Psoas muscle (tissue), 8 donors: ENCODE data around the gene NR3C1. TPM values are rescaled to one million over a fixed set of nuclear protein-coding genes. Genes with fewer than 3 reads are reported as not detected.

Experiments used
- ATAC-seq, 4 donors: fragments of 200-7000 bp; cut with Tn5 transposase; one replicate each; pipeline ENCODE4 v1.9.1; 2020; ENCODE audit warnings: moderate library complexity in 3 of 4, mild to moderate bottlenecking in 2 of 4
- DNase-seq, 2 donors: peaks; one replicate each; pipeline ENCODE4 v3.0.0-alpha.2; 2020
- H3K27ac ChIP-seq: fragments of 200-600 bp; one replicate; pipeline ENCODE4 v1.8.0; 2022
- H3K27me3 ChIP-seq, 3 donors: fragments of 200-600 bp in 1 of 3; one replicate each; pipeline versions ENCODE4 v1.6.1 to v1.8.0; 2013 to 2022; ENCODE audit warnings: low read length in 2 of 3, mild to moderate bottlenecking in 2 of 3, moderate library complexity in 1 of 3; ENCODE audit not compliant: insufficient read depth in 3 of 3
- H3K36me3 ChIP-seq, 2 donors: fragments of 200-600 bp in 1 of 2; one replicate each; pipeline versions ENCODE4 v1.6.1 to v1.8.0; 2013 to 2022; ENCODE audit warnings: low read depth in 1 of 2, mild to moderate bottlenecking in 1 of 2, moderate library complexity in 1 of 2; ENCODE audit not compliant: insufficient read depth in 1 of 2
- H3K4me1 ChIP-seq: fragments of 200-600 bp; one replicate; pipeline ENCODE4 v1.8.0; 2022
- H3K4me3 ChIP-seq: fragments of 200-600 bp; one replicate; pipeline ENCODE4 v1.8.0; 2022; ENCODE audit warnings: mild to moderate bottlenecking
- H3K9me3 ChIP-seq: fragments of 200-600 bp; one replicate; pipeline ENCODE4 v1.8.0; 2022
- CTCF ChIP-seq: fragments of 200-600 bp; IDR thresholded peaks from one replicate; pipeline ENCODE4 v1.8.0; 2022; ENCODE audit warnings: antibody characterized with exemption
- WGBS, 3 donors: extraction: QIAGEN DNeasy Blood & Tissue Kit; methylation state at CpG; one replicate each; pipeline versions ENCODE4 v1.1.6 to v1.1.7; 2013; 5-methylcytosine and 5-hydroxymethylcytosine counted together
- intact Hi-C, 2 donors: fragments of 100-400 bp; cut with DNase I; formaldehyde crosslinking; loops; one replicate each; pipeline versions ENCODE4 v1.11.0 to v1.14.2; 2022
- polyA plus RNA-seq, 3 donors: library from polyadenylated mRNA; stranded (reverse); fragments of 200-250 nt; gene quantifications; one replicate each; pipeline ENCODE4 v1.2.3, GENCODE V29; 2013
- total RNA-seq, 4 donors: library from RNA; stranded (reverse); fragmentation: NEBNext Ultra II Directional in 2 of 4; extraction: Animal tissue kit (Norgen Biotek cat#: 25700) in 2 of 4; gene quantifications; one replicate each; pipeline versions ENCODE4 v1.2.1 to v1.2.4, GENCODE V29; 2021 to 2023
- donor health status: healthy with polysubstance abuse.
- donor health status: DM: no; HTN: no; CAD: no; lungs with moderate emphysema.
- donor health status: Bipolar disorder and iron deficiency.
- donor health status: healthy.
- donor health status: DM: yes; HTN: yes; CAD: no.
- donor health status: DM: no; HTN: no; CAD: no.
- donor health status: DM: no; HTN: no; CAD: no.
- donor health status: DM: yes; HTN: yes; CAD: no.

NR3C1 gene
- total and polyA plus RNA-seq, 7 donors = 16.5 to 89.7 (median 55.8) TPM

- ATAC-seq (no peak), DNase-seq (no peak)
- WGBS, 3 donors = 49 to 56% (median 52%) methylated on average over 3 of the region's 3 CpGs
- no peaks in the 10 kb centered on the region for H3K9me3 ChIP-seq
- no peak overlapping the region for H3K4me3 ChIP-seq
- H3K27ac ChIP-seq = no peak overlapping the region
- peaks cover 79% of the 10 kb centered on the region for H3K4me1 ChIP-seq
- intact Hi-C loops = loop anchor here in 1 of 2 donors (10.0 kb wide), 1 partner anchor 58 kb away; no protein-coding TSS in a partner anchor
- no peak for TF ChIP-seq CTCF
- H3K36me3 ChIP-seq = no peaks in the 10 kb centered on the region
- H3K27me3 ChIP-seq = no peaks in the 10 kb centered on the region
Observed at GRCh38 chr5:143373076-143373475, 30.4 kb downstream of the NR3C1 start.

- Histone ChIP-seq H3K4me3 (no peak overlapping the region), H3K27me3 (no peaks in the 10 kb centered on the region), H3K27ac (no peak overlapping the region), H3K4me1 (peaks cover 82% of the 10 kb centered on the region), H3K36me3 (no peaks in the 10 kb centered on the region), H3K9me3 (no peaks in the 10 kb centered on the region)
- 58 to 68% (median 60%) methylated on average over 4 of the region's 4 CpGs for WGBS, 3 donors
- TF ChIP-seq CTCF = no peak
- peak in 1 of 4 donors; percentile 30 for ATAC-seq
- intact Hi-C loops = loop anchor here in 1 of 2 donors (10.0 kb wide), 1 partner anchor 58 kb away; no protein-coding TSS in a partner anchor
- DNase-seq = no peak
Observed at GRCh38 chr5:143372187-143372829, 31.2 kb downstream of the NR3C1 start.

- DNase-seq = no peak
- no peaks in the 10 kb centered on the region for H3K9me3 ChIP-seq
- no peak overlapping the region for H3K27ac ChIP-seq
- no peaks in the 10 kb centered on the region for H3K27me3 ChIP-seq
- 46 to 62% (median 53%) methylated on average over 3 of the region's 3 CpGs for WGBS, 3 donors
- TF ChIP-seq CTCF = no peak
- H3K36me3 ChIP-seq = no peaks in the 10 kb centered on the region
- intact Hi-C loops = loop anchor here in 1 of 2 donors (10.0 kb wide), 1 partner anchor 56 kb away; no protein-coding TSS in a partner anchor
- no peak overlapping the region for H3K4me3 ChIP-seq
- ATAC-seq = no peak
- H3K4me1 ChIP-seq = peaks cover 75% of the 10 kb centered on the region
Observed at GRCh38 chr5:143370440-143370839, 33.0 kb downstream of the NR3C1 start.

GRCh38 chr5:143364061-143364460 lies 39.4 kb downstream of the NR3C1 start:
- no peaks in the 10 kb centered on the region for H3K9me3 ChIP-seq
- intact Hi-C loops = no loop called here
- no peaks in the 10 kb centered on the region for H3K27me3 ChIP-seq
- 79 to 83% (median 82%) methylated on average over 2 of the region's 2 CpGs for WGBS, 3 donors
- H3K4me1 ChIP-seq = peaks cover 67% of the 10 kb centered on the region
- TF ChIP-seq CTCF = no peak
- no peak for DNase-seq
- ATAC-seq = no peak
- no peak overlapping the region for H3K27ac ChIP-seq
- no peak overlapping the region for H3K4me3 ChIP-seq
- no peaks in the 10 kb centered on the region for H3K36me3 ChIP-seq
